Fibroblast of pulmonary artery (primary cell): ENCODE data around the gene YOD1.

Experiments
- DNase-seq: peaks from one replicate; pipeline ENCODE4 v3.0.0-alpha.2; 2010; ENCODE audit warnings: low read depth
- H3K4me3 ChIP-seq: replicated peaks from 2 replicates; pipeline ENCODE4 v1.5.1; 2011; ENCODE audit warnings: low read depth, mild to moderate bottlenecking, control low read depth, low read length, moderate library complexity
- TF ChIP-seq, protein P1 (sequence below): IDR thresholded peaks from 2 replicates; pipeline ENCODE4 v1.5.1; 2011; ENCODE audit warnings: mild to moderate bottlenecking, control low read depth, low read length, inconsistent platforms; ENCODE audit errors: missing control alignments

The YOD1 gene

GRCh38 chr1:207021876-207022596 is 29.0 kb downstream of the YOD1 start:
- no peak for DNase-seq
- H3K4me3 ChIP-seq, result no peak overlapping the region
- TF ChIP-seq, protein P1, sequence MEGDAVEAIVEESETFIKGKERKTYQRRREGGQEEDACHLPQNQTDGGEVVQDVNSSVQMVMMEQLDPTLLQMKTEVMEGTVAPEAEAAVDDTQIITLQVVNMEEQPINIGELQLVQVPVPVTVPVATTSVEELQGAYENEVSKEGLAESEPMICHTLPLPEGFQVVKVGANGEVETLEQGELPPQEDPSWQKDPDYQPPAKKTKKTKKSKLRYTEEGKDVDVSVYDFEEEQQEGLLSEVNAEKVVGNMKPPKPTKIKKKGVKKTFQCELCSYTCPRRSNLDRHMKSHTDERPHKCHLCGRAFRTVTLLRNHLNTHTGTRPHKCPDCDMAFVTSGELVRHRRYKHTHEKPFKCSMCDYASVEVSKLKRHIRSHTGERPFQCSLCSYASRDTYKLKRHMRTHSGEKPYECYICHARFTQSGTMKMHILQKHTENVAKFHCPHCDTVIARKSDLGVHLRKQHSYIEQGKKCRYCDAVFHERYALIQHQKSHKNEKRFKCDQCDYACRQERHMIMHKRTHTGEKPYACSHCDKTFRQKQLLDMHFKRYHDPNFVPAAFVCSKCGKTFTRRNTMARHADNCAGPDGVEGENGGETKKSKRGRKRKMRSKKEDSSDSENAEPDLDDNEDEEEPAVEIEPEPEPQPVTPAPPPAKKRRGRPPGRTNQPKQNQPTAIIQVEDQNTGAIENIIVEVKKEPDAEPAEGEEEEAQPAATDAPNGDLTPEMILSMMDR, result no peak

GRCh38 chr1:207021139-207021861 is 29.7 kb downstream of the YOD1 start:
- TF ChIP-seq, protein P1, result no peak
- peak; percentile 58 for DNase-seq
- H3K4me3 ChIP-seq, result no peak overlapping the region

DNA sequence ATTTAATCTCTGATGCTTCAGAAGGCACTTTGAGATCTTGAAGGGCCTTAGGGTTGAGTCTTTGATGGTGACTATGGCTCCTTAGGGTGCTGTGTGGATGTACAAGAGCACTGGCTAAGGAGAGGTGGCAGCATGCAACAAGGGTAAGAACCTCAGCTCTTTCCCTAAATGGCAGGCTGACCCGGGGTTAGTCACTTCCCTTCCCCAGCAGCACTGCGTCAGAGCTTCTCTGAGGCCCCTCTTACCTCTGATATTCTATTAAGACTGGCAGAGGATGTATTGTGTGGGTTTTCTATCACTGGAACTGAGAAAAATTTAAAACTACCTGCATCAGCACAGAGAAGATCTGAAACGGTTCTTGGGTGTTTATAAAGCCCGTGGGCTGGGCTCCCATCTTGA is 30.3 kb downstream of the YOD1 start:
- TF ChIP-seq, protein P1, result no peak
- no peak overlapping the region for H3K4me3 ChIP-seq
- peak; percentile 55 for DNase-seq

- no peak overlapping the region for H3K4me3 ChIP-seq
- no peak for DNase-seq
- TF ChIP-seq, protein P1, result no peak
These were observed 30.8 kb downstream of the YOD1 start for GRCh38 chr1:207020065-207020708.

GRCh38 chr1:207019661-207020060 is 31.3 kb downstream of the YOD1 start:
- no peak for DNase-seq
- TF ChIP-seq, protein P1, result no peak
- no peak overlapping the region for H3K4me3 ChIP-seq

DNA sequence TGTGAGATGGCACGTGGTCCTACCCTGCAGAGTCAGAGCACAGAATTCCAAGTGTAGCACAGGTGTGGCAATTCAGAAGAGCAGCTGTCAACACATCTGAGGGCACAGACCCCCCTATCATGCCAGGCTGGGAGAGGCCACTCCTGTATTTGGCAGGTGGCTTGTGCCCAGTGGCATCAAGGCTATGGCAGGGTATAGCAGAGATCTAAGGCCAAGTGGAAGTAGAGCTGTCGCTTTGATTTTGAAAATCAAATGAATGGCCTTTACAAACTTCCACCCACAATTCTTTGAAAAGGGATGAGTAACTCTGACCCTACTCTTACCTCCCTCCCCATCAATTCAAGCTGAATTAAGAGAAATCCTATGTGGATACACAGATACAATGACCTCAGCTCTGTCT is 31.8 kb downstream of the YOD1 start:
- TF ChIP-seq, protein P1, result no peak
- no peak overlapping the region for H3K4me3 ChIP-seq
- DNase-seq, result no peak
